Measurements from ENCODE around the gene KLF6. TPM values are rescaled to one million over a fixed set of nuclear protein-coding genes. Genes with fewer than 3 reads are reported as not detected.

Gene KLF6
- total RNA-seq = 86.0 and 123 TPM in 2 replicates

GRCh38 chr10:3784510-3785250 is at the start of gene KLF6:
Gene KLF6, minus strand, starts transcription at chr10:3785209. Its CDS starts 195 bp downstream, at chr10:3785014.
- peak in 1 of 2 donors; percentile 41 for DNase-seq (ENCODE audit: low read depth in 2 of 2)

- DNase-seq (ENCODE audit: low read depth in 2 of 2) = no peak
Measured at GRCh38 chr10:3834404-3834803, 49.4 kb upstream of the KLF6 start.

- no peak for DNase-seq (ENCODE audit: low read depth in 2 of 2)
Measured at GRCh38 chr10:3833046-3833445, 48.0 kb upstream of the KLF6 start.

- no peak for DNase-seq (ENCODE audit: low read depth in 2 of 2)
Measured at GRCh38 chr10:3832022-3832786, 47.2 kb upstream of the KLF6 start.

- no peak for DNase-seq (ENCODE audit: low read depth in 2 of 2)
Measured at GRCh38 chr10:3831608-3832007, 46.6 kb upstream of the KLF6 start.

GRCh38 chr10:3830946-3831345 is 45.9 kb upstream of the KLF6 start:
- DNase-seq (ENCODE audit: low read depth in 2 of 2) = no peak

- DNase-seq (ENCODE audit: low read depth in 2 of 2) = peak in 1 of 2 donors; percentile 19
Measured at GRCh38 chr10:3829156-3830050, 44.4 kb upstream of the KLF6 start.

- peak in 1 of 2 donors; percentile 62 for DNase-seq (ENCODE audit: low read depth in 2 of 2)
Measured at GRCh38 chr10:3828404-3829155, 43.6 kb upstream of the KLF6 start.

- no peak for DNase-seq (ENCODE audit: low read depth in 2 of 2)
Measured at GRCh38 chr10:3827768-3828403, 42.9 kb upstream of the KLF6 start.

- DNase-seq (ENCODE audit: low read depth in 2 of 2) = no peak
Measured at GRCh38 chr10:3827266-3827665, 42.3 kb upstream of the KLF6 start.

- DNase-seq (ENCODE audit: low read depth in 2 of 2) = no peak
Measured at GRCh38 chr10:3825862-3826351, 40.9 kb upstream of the KLF6 start.

- DNase-seq (ENCODE audit: low read depth in 2 of 2) = no peak
Measured at GRCh38 chr10:3825244-3825643, 40.2 kb upstream of the KLF6 start.

GRCh38 chr10:3822541-3823330 is 37.7 kb upstream of the KLF6 start:
- no peak for DNase-seq (ENCODE audit: low read depth in 2 of 2)

GRCh38 chr10:3820255-3820654 is 35.2 kb upstream of the KLF6 start:
- no peak for DNase-seq (ENCODE audit: low read depth in 2 of 2)

GRCh38 chr10:3816995-3817394 is 32.0 kb upstream of the KLF6 start:
- no peak for DNase-seq (ENCODE audit: low read depth in 2 of 2)

GRCh38 chr10:3814838-3815220 is 29.8 kb upstream of the KLF6 start:
- no peak for DNase-seq (ENCODE audit: low read depth in 2 of 2)

GRCh38 chr10:3813986-3814837 is 29.2 kb upstream of the KLF6 start:
- no peak for DNase-seq (ENCODE audit: low read depth in 2 of 2)

GRCh38 chr10:3813267-3813666 is 28.3 kb upstream of the KLF6 start:
- no peak for DNase-seq (ENCODE audit: low read depth in 2 of 2)

- DNase-seq (ENCODE audit: low read depth in 2 of 2) = no peak
Measured at GRCh38 chr10:3812141-3812540, 27.1 kb upstream of the KLF6 start.
